HG03103 (cell line): ENCODE results near the gene PKIG.
"Not testable (repeated sequence)": the region's sequence is repeated elsewhere in the genome, so short reads cannot be mapped to it uniquely, and the experiment has no call there.

ENCODE experiments used
- ATAC-seq: cut with Tn5 transposase; IDR thresholded peaks from one replicate; pipeline ENCODE4 v1.9.1; 2021; ENCODE audit warnings: low read depth; ENCODE audit not compliant: unreplicated experiment

PKIG gene

DNA sequence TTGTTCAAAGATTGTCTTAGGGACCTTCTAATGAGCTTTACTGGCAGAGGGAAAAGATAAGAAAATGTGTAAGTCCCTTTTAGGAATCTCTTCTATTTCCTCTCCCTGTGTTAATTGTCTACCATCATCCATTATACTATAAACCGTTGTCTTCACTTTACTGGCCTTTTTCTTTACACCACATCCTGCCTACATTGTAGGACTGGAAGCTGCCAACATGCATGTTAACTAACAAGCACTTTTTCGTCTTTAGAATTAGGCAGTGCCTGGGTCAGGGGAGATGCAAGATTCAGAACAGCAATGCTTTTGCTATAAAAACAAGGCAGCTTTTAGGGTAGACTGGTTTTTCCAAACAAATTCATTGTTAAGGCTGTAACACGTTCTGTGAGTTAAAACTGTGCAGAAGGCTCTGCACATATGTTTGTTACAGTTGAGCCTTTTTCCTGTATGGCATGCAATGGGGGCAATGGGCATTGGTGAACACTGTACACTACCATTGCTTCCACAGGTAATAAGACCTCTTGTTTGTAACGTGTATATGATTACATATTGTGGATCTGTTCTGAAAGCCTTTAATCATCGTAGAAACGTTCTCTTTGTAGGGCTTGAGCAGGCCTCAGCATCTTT is 10.9 kb upstream of the PKIG start:
- no peak for ATAC-seq

DNA sequence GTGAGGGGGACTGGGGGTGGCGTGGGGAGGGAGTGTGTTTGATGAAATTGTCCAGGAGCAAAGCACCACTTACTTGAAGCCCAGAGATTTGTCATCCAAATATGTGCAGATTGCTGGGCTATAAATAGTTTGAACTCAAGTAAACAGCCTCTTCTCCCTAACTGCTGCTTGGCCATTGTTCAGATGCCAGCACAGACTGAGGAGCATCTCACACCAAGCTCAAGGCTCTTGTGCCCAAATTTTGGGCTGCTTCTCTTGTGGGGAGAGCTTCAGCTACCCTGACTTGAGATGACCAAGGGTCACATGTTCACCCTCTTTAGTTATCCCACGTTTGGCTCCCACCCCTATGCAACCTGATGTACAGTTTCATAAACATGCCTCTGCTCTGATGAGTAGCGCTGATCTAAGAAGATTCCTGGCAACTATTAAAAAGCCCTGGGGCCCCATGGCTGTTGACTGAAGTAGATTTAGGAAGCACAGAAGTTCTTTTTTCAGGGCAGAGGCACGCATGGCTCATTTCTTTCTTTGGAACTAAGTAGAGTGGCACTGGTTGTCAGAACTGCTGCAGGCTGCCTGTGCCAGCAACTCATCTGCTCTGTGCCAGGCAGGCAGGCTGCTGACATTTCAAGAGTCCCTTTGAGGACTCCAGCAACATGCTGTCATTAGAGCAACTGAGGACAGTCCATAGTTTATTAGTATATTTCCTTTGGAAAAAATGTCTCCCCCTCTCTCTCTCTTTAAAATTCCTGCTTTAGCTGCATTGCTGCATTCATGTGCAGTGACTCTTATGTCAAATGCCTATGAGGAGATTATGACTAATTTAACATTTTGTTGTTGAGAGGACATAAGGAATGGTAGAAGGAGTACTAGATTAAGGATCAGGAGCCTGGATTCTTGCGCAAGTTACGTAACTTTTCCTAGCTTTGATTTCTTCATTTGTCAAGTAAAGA is 9.6 kb upstream of the PKIG start:
- ATAC-seq: no peak

DNA sequence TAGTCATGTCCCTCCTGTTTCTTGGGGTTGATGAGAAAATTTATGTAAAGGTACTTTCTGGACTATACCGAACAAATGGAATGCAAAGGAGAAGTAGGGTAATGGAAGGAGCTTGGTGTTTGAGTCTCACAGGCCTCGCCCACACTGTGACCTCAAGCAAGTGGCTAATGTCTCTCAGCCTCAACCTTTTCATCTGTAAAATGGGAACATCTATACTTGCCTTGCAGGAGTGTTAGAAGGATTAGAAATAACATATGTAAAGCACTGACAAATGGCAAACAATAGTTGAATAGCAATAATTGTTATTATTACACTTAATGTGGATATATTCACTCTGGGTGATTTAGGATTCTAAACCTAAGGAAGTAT is 8.9 kb upstream of the PKIG start:
- ATAC-seq: no peak

DNA sequence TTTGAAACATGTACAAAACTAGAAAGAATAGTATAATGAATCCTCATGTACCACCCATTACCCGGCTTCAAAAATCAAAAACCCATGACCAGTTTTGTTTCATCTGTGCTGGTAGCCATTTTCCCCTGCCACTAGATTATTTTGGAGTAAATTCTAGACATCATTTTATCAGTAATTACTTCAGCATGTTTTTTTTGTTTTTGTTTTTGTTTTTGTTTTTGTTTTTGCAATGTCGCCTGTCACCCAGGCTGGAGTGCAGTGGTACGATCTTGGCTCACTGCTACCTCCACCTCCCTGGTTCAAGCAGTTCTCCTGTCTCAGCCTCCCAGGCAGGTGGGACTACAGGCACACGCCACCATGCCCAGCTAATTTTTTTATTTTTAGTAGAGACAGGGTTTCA is 8.0 kb upstream of the PKIG start:
- no peak for ATAC-seq

DNA sequence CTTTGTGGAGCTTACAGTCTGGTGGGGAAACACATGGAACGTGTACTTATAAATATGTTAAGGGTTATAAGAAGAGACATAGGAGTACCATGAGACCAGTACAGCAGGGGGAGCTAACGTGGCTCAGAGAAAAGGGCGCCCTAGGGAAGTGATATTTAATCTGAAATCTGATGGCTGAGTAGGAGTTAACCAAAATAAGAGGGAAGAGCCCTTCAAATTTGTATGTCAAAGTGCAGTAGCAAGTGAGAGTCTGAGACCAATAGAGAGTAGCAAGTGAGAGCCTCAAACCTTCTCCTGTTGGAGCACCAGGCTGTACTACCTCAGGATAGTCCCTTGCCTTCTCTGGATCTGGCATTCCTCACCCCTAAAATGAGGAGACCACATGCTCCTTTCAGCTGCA is 6.1 kb upstream of the PKIG start:
- ATAC-seq: no peak

DNA sequence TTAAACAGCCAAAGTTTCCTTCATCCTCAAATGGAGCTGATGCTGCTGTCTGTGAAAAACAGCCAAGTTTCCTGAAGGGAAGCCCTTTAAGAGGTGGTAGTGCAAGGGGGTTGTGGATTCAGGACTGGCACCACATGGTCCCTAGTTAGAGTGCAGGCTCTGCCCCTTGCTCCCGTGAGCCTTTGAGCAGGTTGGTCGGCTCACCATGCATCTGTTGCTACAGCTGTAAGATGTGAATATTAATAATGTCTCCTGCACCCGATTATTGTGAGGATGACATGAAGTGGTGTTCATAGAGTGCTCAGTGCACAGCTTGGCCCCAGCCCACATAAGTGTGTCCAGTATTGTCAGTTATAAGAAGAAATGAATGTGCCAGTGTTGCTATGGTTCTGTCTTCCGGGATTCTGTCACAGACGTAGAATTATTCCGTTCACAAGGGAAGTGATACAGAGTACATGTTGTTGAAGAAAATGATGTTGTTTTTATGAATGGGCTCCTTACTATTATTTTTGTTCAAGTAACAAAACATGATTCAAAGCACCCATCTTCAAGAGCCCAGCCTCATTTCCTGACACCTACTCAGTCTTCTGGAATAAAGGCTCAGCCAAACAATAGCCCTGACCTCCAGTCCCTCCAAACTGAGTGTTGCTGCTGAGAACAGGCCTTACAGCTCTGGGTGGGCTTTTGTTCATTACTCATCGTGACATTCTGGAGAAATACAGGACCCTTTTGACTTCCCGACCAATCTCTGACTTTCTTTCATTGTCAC is 2.9 kb upstream of the PKIG start:
- ATAC-seq: no peak

DNA sequence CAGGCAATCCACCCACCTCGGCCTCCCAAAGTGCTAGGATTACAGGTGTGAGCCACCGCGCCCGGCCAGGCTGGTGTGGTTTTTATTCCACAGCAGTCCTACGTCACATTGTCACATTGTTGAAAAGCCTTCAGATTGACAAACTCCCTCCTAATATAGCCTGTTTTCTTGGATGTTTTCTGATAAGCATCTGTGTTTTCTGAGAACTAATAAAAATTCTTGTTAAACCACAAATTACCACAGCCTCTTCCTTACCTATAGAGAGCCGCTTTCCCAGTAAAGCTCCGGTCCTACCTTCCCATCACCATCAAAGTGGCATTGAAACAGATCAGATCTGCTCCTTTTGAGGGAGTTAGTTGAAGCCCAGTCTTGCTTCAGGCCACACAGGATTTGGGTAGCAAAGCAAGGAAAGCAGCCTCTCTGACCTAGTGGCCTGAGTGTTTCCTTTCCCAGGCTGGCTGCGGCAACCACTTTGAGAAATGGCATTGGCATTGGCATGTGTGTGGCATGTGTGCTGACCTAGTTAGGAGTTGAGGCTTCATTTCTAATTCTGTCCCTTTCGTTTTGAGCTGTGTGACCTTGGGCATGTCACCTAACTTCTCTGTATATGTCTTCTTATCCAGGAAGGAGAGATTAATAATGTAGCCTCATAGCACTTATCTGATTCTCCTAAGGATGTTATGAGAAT is 1.7 kb upstream of the PKIG start:
- no peak for ATAC-seq

DNA sequence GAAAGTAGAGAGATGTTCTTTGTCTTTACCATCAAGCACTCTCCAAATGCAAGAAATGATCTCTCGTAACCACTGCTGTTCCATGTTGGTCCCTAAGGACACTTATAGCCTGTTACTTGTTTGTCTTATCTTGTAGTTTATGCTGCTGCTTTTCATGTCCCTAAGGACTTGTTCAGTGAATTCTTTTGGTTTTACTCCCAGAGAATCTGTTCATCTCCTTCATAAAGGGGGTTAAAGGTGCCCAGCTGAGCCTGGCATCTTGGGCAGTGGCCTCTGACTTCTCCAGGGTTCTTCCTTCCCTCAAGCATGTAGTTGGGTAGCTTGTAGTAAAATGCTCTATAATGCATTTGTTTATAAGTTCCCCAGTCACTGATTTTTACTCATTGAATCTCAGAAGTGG is 864 bp upstream of the PKIG start:
- no peak for ATAC-seq

DNA sequence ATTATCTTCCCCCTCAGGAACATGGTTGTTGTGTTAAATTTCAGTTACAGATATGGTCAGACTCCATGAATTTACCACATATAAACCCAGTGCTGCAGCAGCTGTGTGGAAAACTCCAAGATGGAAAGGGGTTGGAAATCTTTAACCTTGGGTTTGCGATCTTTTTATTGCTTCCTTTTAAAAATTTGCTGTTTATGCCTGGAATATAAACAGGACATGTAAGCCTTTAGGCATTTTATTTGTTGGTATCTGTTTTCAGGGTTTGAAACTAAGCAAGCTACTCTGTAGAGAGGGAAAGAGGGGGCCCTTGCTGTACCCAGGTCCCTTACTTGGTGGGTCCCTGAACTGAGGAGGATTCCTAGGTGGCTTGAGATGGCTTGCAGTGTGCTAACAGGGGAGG is 778 bp downstream of the PKIG start:
- no peak for ATAC-seq

DNA sequence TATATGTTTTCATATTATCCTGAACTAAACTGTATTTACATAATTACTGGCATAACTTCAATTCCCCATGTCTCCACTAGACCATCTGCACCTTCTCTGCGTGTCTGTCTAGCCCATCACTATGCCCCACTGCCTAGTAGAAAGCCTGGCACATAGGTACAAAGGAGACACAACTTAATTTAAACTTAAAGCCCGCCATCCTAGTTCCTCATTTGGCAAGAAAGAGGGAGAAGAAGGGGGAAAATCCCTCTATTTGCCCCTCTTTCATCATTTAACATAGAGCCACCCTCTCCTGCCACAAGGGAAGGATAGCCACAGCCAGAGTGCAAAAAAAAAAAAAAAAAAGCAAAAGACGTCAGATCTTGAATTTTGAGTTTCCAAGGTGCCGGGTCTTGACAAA is 1.8 kb downstream of the PKIG start:
- ATAC-seq: no peak

DNA sequence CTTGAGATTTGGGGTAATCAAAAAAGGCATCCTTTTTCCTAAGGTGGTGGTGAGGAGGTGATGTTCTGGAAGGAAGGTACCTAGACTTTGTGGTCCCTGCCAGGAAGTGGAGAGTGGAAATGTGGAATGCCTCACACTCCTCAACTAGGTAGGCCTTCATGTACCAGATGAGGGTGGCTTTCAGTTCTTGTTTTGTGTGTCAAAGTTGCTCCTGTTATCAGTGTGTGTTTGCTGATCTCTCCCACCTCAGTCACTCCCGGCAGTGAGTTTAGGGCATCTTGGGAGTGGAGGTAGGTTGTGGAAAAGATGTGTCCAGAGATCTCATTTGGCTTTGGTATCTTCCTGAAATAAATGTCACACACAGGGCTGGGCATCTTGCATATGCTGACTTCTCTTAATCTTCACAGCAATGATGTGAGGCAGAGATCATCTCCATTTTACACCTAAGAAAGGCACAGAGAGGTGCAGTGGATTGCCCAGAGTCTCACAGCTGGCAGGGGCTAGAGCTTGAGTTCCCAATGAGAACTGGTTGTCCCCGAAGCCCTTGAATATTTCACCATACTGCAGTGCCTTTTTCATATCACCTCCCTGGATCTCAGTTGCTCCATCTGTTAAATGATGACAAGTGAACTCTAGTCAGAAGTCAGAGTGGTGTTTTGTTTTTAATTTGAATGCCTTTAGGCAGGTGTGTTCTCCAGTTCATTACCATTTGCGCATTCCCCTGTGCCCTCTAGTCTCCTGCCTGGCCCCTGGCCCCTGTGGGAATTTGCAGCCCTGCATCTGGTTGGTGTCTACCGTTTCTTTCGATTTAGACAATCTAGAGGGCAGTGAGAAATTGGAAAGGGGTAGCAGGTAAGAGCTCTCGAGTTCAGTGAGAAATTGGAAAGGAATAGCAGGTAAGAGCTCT is 2.9 kb downstream of the PKIG start:
- no peak for ATAC-seq

DNA sequence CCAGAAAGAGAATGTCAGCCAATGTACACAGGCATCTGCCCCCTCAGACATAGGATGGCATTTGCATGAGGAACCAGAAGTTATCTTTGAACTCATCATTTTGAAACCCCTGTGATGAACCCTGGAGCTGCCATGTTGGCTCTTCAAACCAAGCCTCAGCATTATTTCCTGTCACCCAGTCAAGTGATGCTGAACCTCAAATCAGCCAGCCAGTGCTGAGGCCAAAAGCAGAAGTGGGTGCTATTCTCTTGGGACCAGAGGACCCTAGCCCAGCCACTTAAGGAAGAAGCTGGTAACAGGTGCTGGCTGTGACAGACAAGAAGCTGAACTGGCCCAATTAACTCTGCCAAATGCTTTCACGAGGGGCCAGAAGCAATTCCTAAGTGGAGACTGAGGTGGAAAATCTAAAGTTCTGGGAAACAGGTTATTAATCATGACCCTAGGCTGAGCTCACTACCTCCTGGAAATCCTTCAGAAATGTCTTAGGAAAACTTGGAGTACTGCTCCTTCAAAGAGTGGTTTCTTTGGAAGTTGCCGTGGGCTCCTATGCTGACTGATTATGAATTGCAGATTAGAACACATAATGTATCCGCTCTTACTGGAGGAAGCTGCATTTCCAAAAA is 4.0 kb downstream of the PKIG start:
- peak; percentile 56 for ATAC-seq

DNA sequence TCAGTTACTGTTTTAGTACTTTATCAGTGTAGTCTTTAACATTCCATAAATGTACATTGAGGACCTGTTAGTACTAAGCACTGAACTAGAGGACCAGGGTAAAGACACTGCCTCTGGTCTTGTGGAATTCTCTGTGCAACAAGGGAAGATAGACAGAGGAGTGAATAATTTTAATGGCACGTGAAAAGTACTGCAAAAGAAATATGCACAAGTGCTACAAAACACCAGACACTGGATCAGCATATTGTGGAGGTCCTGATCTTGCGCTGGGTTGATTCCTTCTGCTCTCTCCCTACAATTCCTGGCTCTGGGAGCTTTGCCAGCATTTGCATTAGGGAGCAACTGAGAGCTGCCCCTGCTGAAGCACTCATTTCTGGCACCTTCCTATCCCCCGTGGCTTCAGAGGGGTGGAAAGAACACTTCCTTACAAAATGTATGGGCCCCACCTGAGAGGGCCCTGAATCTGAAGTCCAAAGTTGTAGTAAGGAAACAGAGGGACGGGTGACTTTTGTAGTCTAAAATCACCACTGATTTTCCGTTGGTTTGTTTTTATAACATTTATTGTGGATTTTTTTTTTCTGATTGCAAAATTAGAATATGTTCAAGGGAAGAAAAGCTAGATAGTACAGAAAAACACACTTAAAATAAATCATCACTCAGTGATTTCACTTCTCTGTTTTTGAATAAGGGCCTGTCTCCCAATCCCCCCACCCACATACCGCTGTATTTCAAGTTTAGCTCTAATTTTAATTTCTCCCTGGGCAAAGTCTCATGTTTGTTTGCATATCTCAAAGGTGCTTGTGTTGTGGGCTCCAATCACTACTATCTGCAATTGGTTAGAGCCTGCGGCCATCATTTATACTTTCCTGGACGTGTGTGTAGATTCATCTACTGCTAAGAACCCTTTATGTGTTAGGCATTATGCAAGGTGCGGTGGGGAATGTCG is 4.9 kb downstream of the PKIG start:
- ATAC-seq: no peak

DNA sequence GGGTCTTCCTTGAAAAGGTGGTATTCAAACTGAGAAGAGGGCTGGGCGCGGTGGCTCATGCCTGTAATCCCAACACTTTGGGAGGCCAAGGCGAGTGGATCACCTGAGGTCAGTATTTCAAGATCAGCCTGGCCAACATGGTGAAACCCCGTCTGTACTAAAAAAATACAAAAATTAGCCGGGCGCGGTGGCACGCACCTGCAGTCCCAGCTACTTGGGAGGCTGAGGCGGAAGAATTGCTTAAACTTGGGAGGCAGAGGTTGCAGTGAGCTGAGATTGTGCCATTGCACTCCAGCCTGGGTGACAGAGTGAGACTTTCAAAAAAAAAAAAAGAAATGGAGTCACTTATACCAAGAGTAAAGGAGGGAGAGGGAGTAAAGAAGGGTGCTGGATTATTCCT is 5.9 kb downstream of the PKIG start:
- ATAC-seq: not testable (repeated sequence)

DNA sequence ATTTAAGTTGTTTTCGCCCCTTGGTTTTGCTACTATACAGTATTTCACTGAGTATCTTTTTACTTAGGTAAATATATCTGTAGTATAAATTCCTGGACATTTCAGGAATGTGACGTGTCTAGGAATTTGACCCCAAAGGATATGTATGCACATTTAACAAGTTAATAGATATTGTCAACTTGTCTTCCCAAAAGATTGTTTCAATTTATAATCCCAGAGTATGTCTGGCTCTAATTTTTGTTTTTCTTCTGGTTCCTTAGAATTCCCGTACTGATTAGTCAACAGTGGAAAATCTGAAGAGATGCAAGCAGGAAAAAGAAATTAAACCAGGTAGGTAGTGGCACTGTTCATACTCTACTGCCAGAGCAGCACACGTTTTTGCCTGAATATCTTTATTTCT is 7.2 kb downstream of the PKIG start:
- no peak for ATAC-seq

DNA sequence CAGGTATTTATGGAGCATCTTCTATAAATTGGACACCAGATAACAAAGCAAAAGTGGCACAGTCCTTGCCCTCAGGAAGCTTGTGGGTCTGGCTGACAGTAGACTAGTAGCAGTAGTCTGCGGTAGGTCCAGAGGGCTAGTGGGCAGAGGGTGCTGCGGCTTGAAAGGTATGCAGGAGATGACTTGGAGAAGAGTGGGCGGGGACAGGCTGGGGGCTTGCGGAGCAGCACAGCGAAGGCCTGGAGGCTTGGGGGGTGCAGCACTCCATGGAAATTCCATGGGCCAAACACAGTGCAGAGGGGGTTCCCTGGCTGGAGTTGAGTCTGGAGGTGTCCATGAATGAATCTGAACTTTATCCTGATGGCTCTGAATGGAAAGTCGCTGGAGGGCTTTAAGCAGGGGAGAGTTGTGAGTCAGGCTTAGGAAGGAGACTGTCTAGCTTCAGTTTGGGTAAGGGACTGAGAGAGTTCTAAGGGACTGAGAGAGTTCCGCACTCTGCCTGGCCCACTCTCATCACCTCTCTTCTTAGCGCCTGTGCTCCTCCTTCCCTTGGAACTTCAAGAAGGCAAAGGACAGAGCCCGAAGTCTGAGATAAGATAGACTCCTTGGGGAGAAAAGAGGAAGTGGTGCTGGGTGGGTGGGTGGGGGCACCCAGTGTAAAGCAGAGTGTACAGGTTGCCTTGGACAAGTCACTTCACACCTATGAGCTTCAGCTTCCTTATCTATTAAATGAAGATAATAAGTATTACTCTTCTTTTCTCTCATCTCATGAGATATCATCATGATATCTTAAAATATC is 8.8 kb downstream of the PKIG start:
- no peak for ATAC-seq

DNA sequence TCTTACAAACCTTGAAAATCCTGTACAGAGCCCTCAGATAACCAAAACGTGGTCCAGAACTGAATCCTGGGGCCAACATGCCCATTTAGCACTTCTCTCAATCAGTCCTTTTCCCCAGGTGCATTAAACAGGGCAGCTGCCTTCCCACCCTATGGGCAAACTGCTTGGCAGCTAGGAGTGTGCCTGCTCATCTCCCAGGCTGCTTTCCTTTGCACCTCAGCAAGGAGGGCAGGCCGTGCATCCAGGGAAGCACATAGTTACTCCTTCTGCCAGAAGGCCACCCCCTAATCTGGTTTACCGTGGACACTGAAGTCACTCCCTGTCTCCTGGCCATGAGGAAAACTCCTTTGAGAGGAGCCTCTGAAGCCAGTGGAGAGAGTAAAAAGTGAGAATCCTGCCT is 10.0 kb downstream of the PKIG start:
- no peak for ATAC-seq

DNA sequence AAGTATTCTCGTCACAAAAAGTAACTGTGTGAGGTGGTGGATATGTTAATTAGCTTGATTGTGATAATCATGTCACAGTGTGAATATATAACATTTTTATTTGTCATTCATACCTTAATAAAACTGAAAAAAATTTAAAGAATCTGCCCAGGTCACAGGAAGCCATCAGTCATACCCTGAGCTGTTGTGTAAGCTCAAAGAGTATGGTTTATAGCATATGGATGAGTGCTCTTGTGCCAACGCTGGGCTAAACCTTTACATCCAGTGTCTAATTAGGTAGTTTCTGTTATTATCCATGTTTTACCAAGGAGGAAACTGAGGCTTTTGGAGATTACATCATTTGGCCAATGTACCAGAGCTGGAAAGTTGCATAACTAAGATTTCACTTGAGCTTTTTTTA is 11.4 kb downstream of the PKIG start:
- ATAC-seq: no peak
